Occipital lobe (tissue), 2 donors: ENCODE measurements around the gene SLC16A10. TPM values are rescaled to one million over a fixed set of nuclear protein-coding genes. Genes with fewer than 3 reads are reported as not detected.
"Not testable (repeated sequence)": the region's sequence is repeated elsewhere in the genome, so short reads cannot be mapped to it uniquely, and the experiment has no call there.

Experiments used
- DNase-seq: peaks from one replicate; lab custom pipeline; 2025; lab: John Stamatoyannopoulos, UW
- total RNA-seq: library from RNA; depleted of rRNA; stranded (reverse); fragments of >200 nt; gene quantifications from one replicate; pipeline ENCODE4 v1.2.3, GENCODE V29; 2014

SLC16A10 gene
- total RNA-seq, 1 donor from 2014 or later: 13.6 TPM

GRCh38 chr6:111255838-111256237 lies 168.5 kb downstream of the SLC16A10 start:
- DNase-seq: not testable (repeated sequence)

- no peak for DNase-seq
Observed at GRCh38 chr6:111256646-111257045, 169.3 kb downstream of the SLC16A10 start.

DNA sequence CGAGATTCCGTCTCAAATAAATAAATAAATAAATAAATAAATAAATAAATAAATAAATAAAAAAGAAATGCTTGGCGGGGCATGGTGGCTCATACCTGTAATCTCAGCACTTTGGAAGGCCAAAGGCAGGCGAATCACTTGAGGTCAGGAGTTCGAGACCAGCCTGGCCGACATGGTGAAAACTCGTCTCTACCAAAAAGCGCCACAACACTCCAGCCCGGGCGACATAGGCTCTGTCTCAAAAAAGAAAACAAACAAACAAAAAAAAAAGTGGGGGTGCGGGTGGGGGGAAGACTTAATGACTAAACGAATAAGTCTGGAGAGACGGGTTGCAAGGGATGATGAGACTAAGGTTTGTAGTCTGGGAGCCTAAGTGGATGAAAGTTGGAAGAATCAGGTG lies 170.7 kb downstream of the SLC16A10 start:
- DNase-seq: no peak

- no peak for DNase-seq
Observed at GRCh38 chr6:111258615-111259088, 171.3 kb downstream of the SLC16A10 start.

- DNase-seq: peak; percentile 96
Observed at GRCh38 chr6:111259089-111259831, 172.0 kb downstream of the SLC16A10 start.

DNA sequence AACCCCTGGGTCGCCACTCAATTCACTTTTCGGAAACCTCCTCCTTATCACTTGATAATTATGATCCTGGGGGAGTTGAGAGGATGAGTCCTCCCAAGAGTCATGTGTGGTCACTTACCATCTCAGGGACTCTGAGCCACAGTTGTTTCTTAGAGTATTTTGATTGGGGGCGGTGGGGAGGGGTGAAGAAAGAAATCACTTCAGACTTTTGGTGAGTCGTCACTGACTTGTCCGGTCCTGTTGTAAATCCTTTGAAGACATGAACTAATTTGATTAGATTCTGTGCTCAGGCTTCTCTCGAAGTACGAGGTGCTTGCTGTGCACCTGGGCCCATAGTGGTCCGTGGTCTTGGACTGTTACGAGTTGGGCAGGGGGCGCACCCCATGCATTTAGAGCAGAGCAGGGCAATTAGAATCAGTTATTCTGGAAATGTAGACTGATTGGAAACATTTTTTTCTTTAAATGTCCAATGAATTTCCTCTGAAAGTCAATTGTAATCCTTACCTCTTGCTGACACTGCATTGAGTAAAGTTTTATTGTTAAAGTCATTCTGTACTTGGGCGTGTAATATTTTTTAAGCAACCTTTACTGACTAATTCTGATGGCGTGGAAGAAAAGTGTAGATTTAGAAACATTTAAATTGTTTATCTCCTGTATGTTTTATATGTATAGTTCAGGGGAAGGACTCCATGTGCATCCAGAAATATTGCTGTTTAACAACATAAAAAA lies 173.4 kb downstream of the SLC16A10 start:
- DNase-seq: no peak

DNA sequence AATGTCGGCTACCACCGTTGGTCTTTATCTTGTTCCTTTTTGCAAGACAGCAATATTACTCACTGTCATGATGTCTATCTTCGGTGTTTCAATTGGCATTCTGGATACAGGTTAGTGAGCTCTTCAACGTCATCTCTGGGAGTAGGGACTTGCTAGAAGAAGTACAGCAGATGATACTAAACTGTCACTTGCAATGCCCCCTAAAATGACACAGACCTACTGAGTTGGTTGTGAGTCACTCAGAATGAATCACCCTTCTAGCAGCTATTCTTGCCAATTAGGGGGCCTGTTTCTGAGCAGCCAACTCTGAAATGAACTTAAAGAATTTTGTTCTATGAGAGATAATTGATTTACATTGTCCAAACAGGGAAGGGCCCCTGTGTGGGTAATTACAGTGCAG lies 176.5 kb downstream of the SLC16A10 start:
- peak; percentile 5 for DNase-seq

- no peak for DNase-seq
Observed at GRCh38 chr6:111265842-111266241, 178.5 kb downstream of the SLC16A10 start.

- no peak for DNase-seq
Observed at GRCh38 chr6:111266276-111266675, 179.0 kb downstream of the SLC16A10 start.

DNA sequence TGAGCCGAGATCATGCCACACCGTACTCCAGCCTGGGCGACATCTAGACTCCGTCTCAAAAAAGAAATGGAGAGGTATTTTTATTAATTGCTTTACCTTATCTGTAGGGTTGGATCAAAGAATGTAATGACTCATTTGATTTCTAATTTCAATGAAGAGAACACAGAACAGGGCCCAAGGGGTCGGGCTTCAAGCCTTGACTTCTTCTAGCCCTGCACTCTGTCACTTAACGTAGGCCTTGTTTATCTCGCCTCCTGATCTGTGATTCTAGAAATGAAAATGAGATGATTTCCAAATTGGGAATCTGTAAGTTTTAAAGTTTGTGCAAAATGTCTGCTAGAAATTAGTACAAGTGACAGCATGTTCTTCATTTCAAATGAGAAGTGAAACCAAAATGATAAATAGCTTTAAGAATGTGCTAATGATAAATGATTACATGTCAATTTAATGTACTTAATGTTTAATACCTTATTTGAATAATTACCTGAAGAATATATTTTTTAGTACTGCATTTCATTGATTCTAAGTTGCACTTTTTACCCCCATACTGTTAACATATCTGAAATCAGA lies 180.5 kb downstream of the SLC16A10 start:
- no peak for DNase-seq

- no peak for DNase-seq
Observed at GRCh38 chr6:111269401-111269970, 182.2 kb downstream of the SLC16A10 start.

DNA sequence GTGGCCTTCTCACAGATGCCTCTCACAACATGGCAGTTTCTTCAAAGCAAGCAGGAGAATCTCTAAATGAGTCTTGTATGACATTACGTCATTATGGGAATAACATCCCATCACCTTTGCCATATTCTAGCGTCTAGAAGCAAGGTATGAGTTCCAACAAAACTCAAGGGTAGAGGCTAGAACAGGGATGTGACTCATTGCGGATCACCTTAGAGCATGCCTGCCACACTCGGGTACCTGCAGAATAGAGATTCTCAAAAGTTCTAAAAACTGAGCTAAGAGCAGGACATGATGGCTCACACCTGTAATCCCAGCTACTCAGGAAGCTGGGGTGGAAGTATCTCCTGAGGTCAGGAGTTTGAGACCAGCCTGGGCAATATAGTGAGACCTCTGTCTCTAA lies 182.8 kb downstream of the SLC16A10 start:
- DNase-seq: no peak

DNA sequence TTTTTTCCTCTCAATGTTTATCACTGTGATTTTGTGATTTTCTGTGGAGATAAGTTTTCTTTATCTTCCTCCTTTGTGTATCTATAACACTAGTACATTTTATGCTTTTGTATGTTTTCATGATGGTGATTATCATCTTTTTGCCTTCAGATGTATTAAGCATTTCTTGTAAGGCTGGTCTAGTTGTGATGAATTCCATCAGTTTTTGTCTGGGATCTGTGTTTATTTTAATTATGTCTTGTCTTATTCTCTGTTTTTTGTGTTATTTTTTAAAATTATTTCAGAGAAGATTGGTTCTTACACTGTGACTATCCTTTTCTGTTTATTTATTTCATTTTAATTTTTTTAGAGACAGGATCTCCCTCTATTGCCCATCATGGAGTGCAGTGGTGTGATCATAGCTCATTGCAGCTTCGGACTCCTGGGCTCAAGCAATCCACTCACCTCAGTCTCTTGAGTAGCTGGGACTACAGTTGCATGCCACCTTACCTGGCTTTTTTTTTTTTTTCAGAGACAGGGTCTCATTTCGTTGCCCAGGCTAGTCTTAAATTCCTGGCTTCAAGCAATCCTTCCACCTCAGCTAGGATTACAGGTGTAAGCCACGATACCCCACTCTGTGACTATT lies 187.4 kb downstream of the SLC16A10 start:
- no peak for DNase-seq

GRCh38 chr6:111276335-111276734 lies 189.0 kb downstream of the SLC16A10 start:
- no peak for DNase-seq

DNA sequence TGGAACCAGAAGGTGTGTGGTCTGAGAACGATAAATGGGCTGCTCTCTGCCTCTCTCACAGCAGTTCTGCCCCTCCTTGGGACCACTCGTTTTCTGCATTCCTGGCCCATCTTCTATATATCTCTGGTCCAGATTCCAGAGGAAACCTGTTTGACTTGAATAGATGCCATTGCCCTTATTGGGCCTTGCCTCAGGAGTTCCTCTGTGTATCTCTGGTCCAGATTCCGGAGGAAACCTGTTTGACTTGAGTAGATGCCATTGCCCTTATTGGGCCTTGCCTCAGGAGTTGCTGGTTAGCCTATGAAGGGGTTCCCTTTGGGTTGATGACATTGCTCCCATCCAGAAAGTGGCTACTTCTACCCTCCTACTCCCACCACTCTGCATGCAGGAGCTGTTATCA lies 189.4 kb downstream of the SLC16A10 start:
- DNase-seq: no peak

GRCh38 chr6:111277819-111278218 lies 190.5 kb downstream of the SLC16A10 start:
- no peak for DNase-seq

DNA sequence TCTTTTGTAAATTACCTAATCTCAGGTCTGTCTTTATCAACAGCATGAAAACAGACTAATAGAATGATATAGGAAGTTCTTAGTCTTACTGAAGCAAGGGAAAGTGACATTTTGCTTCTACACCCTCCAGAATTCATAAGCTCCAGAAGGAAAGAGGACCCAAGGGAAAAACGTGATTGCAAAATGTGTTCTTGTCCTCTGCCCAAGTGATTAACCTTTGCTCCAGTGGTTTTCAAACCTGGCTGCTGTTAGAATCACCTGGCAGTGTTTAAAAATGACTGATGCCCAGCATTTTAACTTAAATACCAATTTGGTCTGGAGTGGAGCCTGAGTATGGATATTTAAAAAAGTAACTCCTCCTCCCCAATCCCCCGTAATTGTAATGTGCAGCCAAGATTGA lies 191.4 kb downstream of the SLC16A10 start:
- DNase-seq: no peak

DNA sequence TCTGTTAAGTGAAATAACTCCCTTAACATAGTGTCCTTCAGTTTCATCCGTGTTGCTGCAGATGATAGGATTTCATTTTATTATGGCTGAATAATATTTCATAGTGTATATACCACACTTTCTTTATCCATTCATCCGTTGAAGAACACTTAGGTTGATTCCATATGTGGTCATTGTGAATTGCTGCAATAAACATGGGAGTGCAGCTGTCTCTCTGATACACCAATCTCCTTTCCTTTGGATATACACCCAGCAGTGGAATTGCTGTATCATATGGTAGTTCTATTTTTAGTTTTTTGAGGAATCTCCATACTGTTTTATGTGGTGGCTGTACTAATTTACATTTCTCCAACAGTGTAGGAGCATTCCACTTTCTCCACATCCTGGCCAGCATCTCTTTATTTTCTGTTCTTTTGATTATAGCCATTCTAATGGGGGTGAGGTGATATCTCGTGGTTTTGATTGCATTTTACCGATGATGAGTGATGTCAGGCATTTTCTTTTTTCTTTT lies 193.2 kb downstream of the SLC16A10 start:
- no peak for DNase-seq
